HepG2 (cell line): ENCODE data around the gene CRIP1. TPM values are rescaled to one million over a fixed set of nuclear protein-coding genes. Genes with fewer than 3 reads are reported as not detected.

Source experiments
- ATAC-seq: fragments of 200-7000 bp; cut with Tn5 transposase; 3 replicates; pipeline ENCODE4 v1.9.1; 2020; ENCODE audit warnings: mild to moderate bottlenecking, moderate library complexity
- BruUV-seq: library from RNA; stranded (reverse); fragments of 400-500 nt; replicated peaks from 2 replicates; lab custom pipeline; 2021; lab: Mats Ljungman, UMichigan
- CTCF ChIA-PET: fragments of 300-600 bp; formaldehyde crosslinking; extraction: SDS; loops from one replicate; lab custom pipeline; 2021; ENCODE audit warnings: low total read pairs, inconsistent platforms, low intra/inter-chr PET ratio; lab: Yijun Ruan, JAX
- POLR2A ChIA-PET: fragments of 350-600 bp; sonication (Branson Sonifier 250); formaldehyde crosslinking; loops from one replicate; lab custom pipeline; 2020; ENCODE audit warnings: antibody characterized with exemption, inconsistent platforms; lab: Yijun Ruan, JAX
- DNase-seq: peaks from one replicate; pipeline ENCODE4 v3.0.0-alpha.2; 2015; ENCODE audit warnings: low spot score
- FAIRE-seq: peaks from 3 replicates; lab custom pipeline; 2011; peaks lifted over from hg19 to GRCh38; lab: Jason Lieb, UNC
- H2AFZ ChIP-seq: one replicate; pipeline ENCODE4 v1.6.1; 2011; ENCODE audit warnings: low read length, inconsistent platforms
- H3K27ac ChIP-seq: fragments of 300-600 bp; 3 replicates; pipeline ENCODE4 v1.8.0; 2011; ENCODE audit warnings: mixed run types, mild to moderate bottlenecking, mixed read lengths, low read length, inconsistent platforms; ENCODE audit not compliant: insufficient read depth; ENCODE audit errors: extremely low read length
- H3K27me3 ChIP-seq, 2 experiments: fragments of 200-600 bp in 1 of 2; 2 replicates in 1 of 2; 3 replicates in 1 of 2; pipeline versions ENCODE4 v1.6.0 to v1.8.0; 2011; ENCODE audit warnings: low read length in 2 of 2, mild to moderate bottlenecking in 2 of 2, moderate library complexity in 2 of 2, inconsistent platforms in 1 of 2; ENCODE audit not compliant: insufficient read depth in 2 of 2, control insufficient read depth in 1 of 2
- H3K36me3 ChIP-seq, 2 experiments: fragments of 200-600 bp in 1 of 2; replicated peaks in 1 of 2; 2 replicates in 1 of 2; 3 replicates in 1 of 2; pipeline versions ENCODE4 v1.5.1 to v1.8.0; 2011; ENCODE audit warnings: low read length in 2 of 2, inconsistent platforms in 1 of 2; ENCODE audit not compliant: insufficient read depth in 2 of 2, control insufficient read depth in 1 of 2
- H3K4me1 ChIP-seq: 2 replicates; pipeline ENCODE4 v1.5.1; 2012; ENCODE audit warnings: low read length, inconsistent platforms; ENCODE audit not compliant: insufficient read depth
- H3K4me2 ChIP-seq: 2 replicates; pipeline ENCODE4 v1.6.0; 2011; ENCODE audit warnings: low read depth, low read length, inconsistent platforms
- H3K4me3 ChIP-seq, 3 experiments: fragments of 200-600 bp in 1 of 3; sonication (generic), shearing (Covaris generic) in 1 of 3; replicated peaks in 1 of 3; 2 replicates each; pipeline ENCODE4 v1.5.1; 2011 to 2016; ENCODE audit warnings: low read length in 3 of 3, inconsistent platforms in 2 of 3, low read depth in 2 of 3, mild to moderate bottlenecking in 2 of 3, control low read depth in 1 of 3, mixed read lengths in 1 of 3; ENCODE audit not compliant: insufficient read depth in 1 of 3
- H3K79me2 ChIP-seq: one replicate; pipeline ENCODE4 v1.6.1; 2011; ENCODE audit warnings: low read length, inconsistent platforms; ENCODE audit not compliant: insufficient read depth
- H3K9ac ChIP-seq: 2 replicates; pipeline ENCODE4 v1.6.0; 2011; ENCODE audit warnings: mild to moderate bottlenecking, low read depth, low read length, inconsistent platforms; ENCODE audit not compliant: insufficient read depth
- H3K9me3 ChIP-seq: 2 replicates; pipeline ENCODE4 v1.5.1; 2012; ENCODE audit warnings: mild to moderate bottlenecking, low read length
- H4K20me1 ChIP-seq: 2 replicates; pipeline ENCODE4 v1.6.0; 2011; ENCODE audit warnings: inconsistent platforms, mild to moderate bottlenecking, low read length, moderate library complexity; ENCODE audit not compliant: insufficient read depth
- BATF2 ChIP-seq: sonication (generic); formaldehyde crosslinking; IDR thresholded peaks from 2 replicates; pipeline ENCODE4 v1.8.0; 2022; ENCODE audit warnings: mild to moderate bottlenecking, missing genetic modification reagents, moderate library complexity
- BORCS8-MEF2B ChIP-seq: sonication (generic); formaldehyde crosslinking; IDR thresholded peaks from 2 replicates; pipeline ENCODE4 v1.8.0; 2022; ENCODE audit warnings: mild to moderate bottlenecking, missing genetic modification reagents
- HMG20B ChIP-seq: conservative IDR thresholded peaks from 2 replicates; pipeline ENCODE4 v1.6.1; 2016; ENCODE audit warnings: missing genetic modification reagents, missing compliant biosample characterization
- RAD21 ChIP-seq: fragments of 450-650 bp; formaldehyde crosslinking; IDR thresholded peaks from 2 replicates; pipeline ENCODE4 v1.5.0; 2020; ENCODE audit warnings: mild to moderate bottlenecking
- SP5 ChIP-seq: IDR thresholded peaks from 2 replicates; pipeline ENCODE4 v1.6.1; 2016; ENCODE audit warnings: low read depth, borderline replicate concordance
- ZNF101 ChIP-seq: sonication (generic); formaldehyde crosslinking; IDR thresholded peaks from 2 replicates; pipeline ENCODE4 v1.4.0; 2020; ENCODE audit warnings: mild to moderate bottlenecking, low read depth, missing genetic modification reagents, borderline replicate concordance
- WGBS: methylation state at CpG from one replicate; pipeline ENCODE4 v1.1.6; 2017; ENCODE audit warnings: low lambda C conversion rate; 5-methylcytosine and 5-hydroxymethylcytosine counted together
- in situ Hi-C: cut with HindIII; loops from 2 replicates; pipeline ENCODE4 v1.10.0; 2017; ENCODE audit warnings: low pct_unique_long_range_greater_than_20kb; ENCODE audit not compliant: extremely low pct_ligation_motif_present
- intact Hi-C: fragments of 100-400 bp; cut with micrococcal nuclease; formaldehyde crosslinking; loops from one replicate; pipeline ENCODE4 v1.10.0; 2022; ENCODE audit not compliant: unreplicated experiment
- polyA plus RNA-seq, 8 experiments: library from polyadenylated mRNA; depleted of rRNA in 3 of 8; stranded (reverse) in 7 of 8; unstranded in 1 of 8; fragments of >200 nt; fragmentation: Illumina TruSeq in 4 of 8; extraction: Trizol in 4 of 8; gene quantifications; 2 replicates each; pipeline versions ENCODE4 v1.2.1 to v1.2.3, GENCODE V29; 2011 to 2016; ENCODE audit warnings: low read depth in 4 of 8, missing spikeins in 1 of 8, mixed read lengths in 1 of 8; ENCODE audit not compliant: insufficient read depth in 1 of 8
- total RNA-seq, 5 experiments: library from RNA; depleted of rRNA; stranded (reverse); fragments of >200 nt; fragmentation: Illumina TruSeq; extraction: Trizol; gene quantifications; 2 replicates each; pipeline ENCODE4 v1.2.3, GENCODE V29; 2016; ENCODE audit warnings: low read depth in 1 of 5
- TF ChIP-seq, protein P1 (sequence below): sonication (generic); formaldehyde crosslinking; conservative IDR thresholded peaks from 2 replicates; pipeline ENCODE4 v1.8.0; 2022; ENCODE audit warnings: low read depth, missing genetic modification reagents
- TF ChIP-seq, protein P2 (sequence below): sonication (generic); formaldehyde crosslinking; IDR thresholded peaks from 2 replicates; pipeline ENCODE4 v1.9.0; 2021; ENCODE audit warnings: missing genetic modification reagents, mild to moderate bottlenecking, borderline replicate concordance

CRIP1 gene
- total and polyA plus RNA-seq, 2 of the 13 experiments (the other 11 are each of a cell fraction or from before 2014, with no cell fraction given): 53.9 to 59.5 TPM

DNA sequence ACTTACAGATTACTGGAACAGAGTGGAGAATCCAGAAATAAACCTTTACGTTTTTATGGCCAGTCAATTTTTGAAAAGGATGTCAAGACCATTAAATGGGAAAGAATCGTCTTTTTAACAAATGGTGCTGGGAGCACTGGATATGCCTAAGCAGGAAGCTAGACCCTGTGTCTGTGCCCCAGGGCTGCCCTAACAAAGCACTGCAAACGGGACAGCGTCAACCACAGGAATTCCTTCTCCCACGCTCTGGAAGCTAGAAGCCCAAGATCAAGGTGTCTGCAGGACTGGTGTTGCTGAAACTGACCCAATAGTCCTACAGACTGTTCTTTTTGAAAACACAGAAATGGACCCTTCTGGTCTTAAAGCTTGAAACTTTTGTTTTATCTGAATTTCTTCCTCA is 30.4 kb downstream of the CRIP1 start:
- intact Hi-C loops (no loop called here), in situ Hi-C loops (no loop called here)
- Histone ChIP-seq H4K20me1 (no peaks in the 10 kb centered on the region), H3K27ac (no peak overlapping the region), H2AFZ (no peak overlapping the region), H3K9ac (no peak overlapping the region), H3K9me3 (no peaks in the 10 kb centered on the region), H3K27me3 (peaks cover 2 to 59% of the 10 kb centered on the region in 2 experiments; a peak in 3 of 5 replicates), H3K4me3 (no peak overlapping the region), H3K4me2 (no peak overlapping the region), H3K36me3 (no peaks in the 10 kb centered on the region), H3K79me2 (no peaks in the 10 kb centered on the region), H3K4me1 (peaks cover 10% of the 10 kb centered on the region)
- ATAC-seq: no peak
- no peak for FAIRE-seq
- ChIA-PET POLR2A (no interaction called here), CTCF (no interaction called here)
- no TSS peak for BruUV-seq
- no peak for DNase-seq
- 41% methylated on average over 5 of the region's 5 CpGs for WGBS
- no peak for TF ChIP-seq SP5 (CRISPR knock-in tag)
- TF ChIP-seq, protein P1, sequence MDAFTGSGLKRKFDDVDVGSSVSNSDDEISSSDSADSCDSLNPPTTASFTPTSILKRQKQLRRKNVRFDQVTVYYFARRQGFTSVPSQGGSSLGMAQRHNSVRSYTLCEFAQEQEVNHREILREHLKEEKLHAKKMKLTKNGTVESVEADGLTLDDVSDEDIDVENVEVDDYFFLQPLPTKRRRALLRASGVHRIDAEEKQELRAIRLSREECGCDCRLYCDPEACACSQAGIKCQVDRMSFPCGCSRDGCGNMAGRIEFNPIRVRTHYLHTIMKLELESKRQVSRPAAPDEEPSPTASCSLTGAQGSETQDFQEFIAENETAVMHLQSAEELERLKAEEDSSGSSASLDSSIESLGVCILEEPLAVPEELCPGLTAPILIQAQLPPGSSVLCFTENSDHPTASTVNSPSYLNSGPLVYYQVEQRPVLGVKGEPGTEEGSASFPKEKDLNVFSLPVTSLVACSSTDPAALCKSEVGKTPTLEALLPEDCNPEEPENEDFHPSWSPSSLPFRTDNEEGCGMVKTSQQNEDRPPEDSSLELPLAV (CRISPR knock-in tag): no peak

DNA sequence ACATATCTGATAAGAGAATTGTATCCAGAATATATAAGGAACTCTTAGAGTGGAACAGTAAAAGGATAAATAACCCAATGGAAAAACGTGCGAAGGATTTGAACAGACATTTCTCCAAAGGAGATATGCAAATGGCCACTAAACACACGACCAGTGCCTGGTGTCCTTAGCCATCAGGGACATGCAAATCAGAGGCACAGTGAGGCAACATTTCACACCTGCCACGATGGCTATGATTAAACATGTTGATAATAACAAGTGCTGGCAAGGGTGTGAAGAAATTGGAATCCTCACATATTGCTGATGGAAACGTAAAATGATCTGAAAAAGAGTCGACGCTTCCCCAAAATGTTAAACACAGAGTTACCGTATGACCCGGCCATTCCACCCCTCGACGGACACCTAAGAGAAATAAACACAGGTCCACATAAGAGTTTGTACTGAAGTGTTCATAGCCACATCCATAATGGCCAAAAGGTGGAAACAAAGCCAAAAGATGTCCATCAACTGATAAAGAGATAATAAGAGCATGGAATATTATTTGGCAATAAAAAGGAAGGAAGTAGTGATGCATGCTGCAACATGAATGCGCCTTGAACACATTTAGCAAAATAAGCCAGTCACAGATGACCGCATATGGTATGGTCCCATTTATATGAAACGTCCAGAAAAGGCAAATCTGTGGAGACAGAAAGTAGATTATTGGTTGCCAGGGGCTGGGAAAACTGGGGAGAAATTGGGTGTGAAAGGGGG is 33.4 kb downstream of the CRIP1 start:
- H3K4me1 ChIP-seq: no peaks in the 10 kb centered on the region
- TF ChIP-seq BORCS8-MEF2B (no peak), ZNF101 (no peak), HMG20B (CRISPR knock-in tag) (no peak), BATF2 (CRISPR knock-in tag) (no peak), RAD21 (no peak)
- TF ChIP-seq, protein P2, sequence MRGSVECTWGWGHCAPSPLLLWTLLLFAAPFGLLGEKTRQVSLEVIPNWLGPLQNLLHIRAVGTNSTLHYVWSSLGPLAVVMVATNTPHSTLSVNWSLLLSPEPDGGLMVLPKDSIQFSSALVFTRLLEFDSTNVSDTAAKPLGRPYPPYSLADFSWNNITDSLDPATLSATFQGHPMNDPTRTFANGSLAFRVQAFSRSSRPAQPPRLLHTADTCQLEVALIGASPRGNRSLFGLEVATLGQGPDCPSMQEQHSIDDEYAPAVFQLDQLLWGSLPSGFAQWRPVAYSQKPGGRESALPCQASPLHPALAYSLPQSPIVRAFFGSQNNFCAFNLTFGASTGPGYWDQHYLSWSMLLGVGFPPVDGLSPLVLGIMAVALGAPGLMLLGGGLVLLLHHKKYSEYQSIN (CRISPR knock-in tag): no peak
- H3K36me3 ChIP-seq: no peaks in the 10 kb centered on the region
- H3K4me3 ChIP-seq: no peak overlapping the region
- H3K79me2 ChIP-seq: no peaks in the 10 kb centered on the region
- H3K9me3 ChIP-seq: no peaks in the 10 kb centered on the region
- no peak overlapping the region for H3K9ac ChIP-seq
- WGBS: 21% methylated on average over 14 of the region's 14 CpGs
- in situ Hi-C loops (no loop called here), intact Hi-C loops (no loop called here)
- BruUV-seq: no TSS peak
- no peak overlapping the region for H2AFZ ChIP-seq
- H3K27me3 ChIP-seq: peaks cover 2 to 49% of the 10 kb centered on the region in 2 experiments; a peak in 3 of 5 replicates
- DNase-seq (no peak), ATAC-seq (no peak), FAIRE-seq (no peak)
- POLR2A ChIA-PET: no interaction called here
- CTCF ChIA-PET: no interaction called here
- H4K20me1 ChIP-seq: no peaks in the 10 kb centered on the region
- H3K27ac ChIP-seq: no peak overlapping the region
- H3K4me2 ChIP-seq: no peak overlapping the region
